Chondrocyte (in vitro differentiated cells): ENCODE measurements around the gene CCNI. TPM values are rescaled to one million over a fixed set of nuclear protein-coding genes. Genes with fewer than 3 reads are reported as not detected.

Source experiments
- DNase-seq: peaks from one replicate; pipeline ENCODE4 v3.0.0; 2021; ENCODE audit warnings: mixed read lengths, low spot score
- H3K27ac Mint-ChIP-seq: one replicate; pipeline ENCODE4 v1.8.0; 2021; ENCODE audit warnings: mild to moderate bottlenecking, moderate library complexity, mixed read lengths; ENCODE audit not compliant: unreplicated experiment
- H3K27me3 Mint-ChIP-seq: 2 replicates; pipeline ENCODE4 v1.8.0; 2021; ENCODE audit warnings: low read depth, mixed read lengths
- H3K36me3 Mint-ChIP-seq: 2 replicates; pipeline ENCODE4 v1.8.0; 2021; ENCODE audit warnings: low read depth, mixed read lengths
- H3K4me1 Mint-ChIP-seq: 2 replicates; pipeline ENCODE4 v1.8.0; 2021; ENCODE audit warnings: low read depth, mild to moderate bottlenecking, mixed read lengths
- H3K4me3 Mint-ChIP-seq: one replicate; pipeline ENCODE4 v1.8.0; 2021; ENCODE audit warnings: mild to moderate bottlenecking, moderate library complexity, mixed read lengths; ENCODE audit not compliant: unreplicated experiment
- H3K9me3 Mint-ChIP-seq: 2 replicates; pipeline ENCODE4 v1.8.0; 2021; ENCODE audit warnings: low read depth, mixed read lengths
- CTCF ChIP-seq: fragments of 200-600 bp; sonication (generic); IDR thresholded peaks from 2 replicates; pipeline ENCODE4 v1.5.0; 2021; ENCODE audit warnings: antibody characterized with exemption, mild to moderate bottlenecking, moderate library complexity
- total RNA-seq: library from RNA; stranded (reverse); gene quantifications from 3 replicates; pipeline ENCODE4 v1.2.1, GENCODE V29; 2021

The CCNI gene
- total RNA-seq, 1 donor from 2014 or later: 220 TPM

GRCh38 chr4:77065382-77065781 is 10.4 kb downstream of the CCNI start:
- Mint-ChIP-seq H3K9me3 (no peaks in the 10 kb centered on the region), H3K4me1 (peaks cover 39% of the 10 kb centered on the region), H3K27ac (no peak overlapping the region), H3K4me3 (no peak overlapping the region), H3K27me3 (no peaks in the 10 kb centered on the region), H3K36me3 (peaks cover 15% of the 10 kb centered on the region)
- DNase-seq: no peak
- no peak for TF ChIP-seq CTCF

DNA sequence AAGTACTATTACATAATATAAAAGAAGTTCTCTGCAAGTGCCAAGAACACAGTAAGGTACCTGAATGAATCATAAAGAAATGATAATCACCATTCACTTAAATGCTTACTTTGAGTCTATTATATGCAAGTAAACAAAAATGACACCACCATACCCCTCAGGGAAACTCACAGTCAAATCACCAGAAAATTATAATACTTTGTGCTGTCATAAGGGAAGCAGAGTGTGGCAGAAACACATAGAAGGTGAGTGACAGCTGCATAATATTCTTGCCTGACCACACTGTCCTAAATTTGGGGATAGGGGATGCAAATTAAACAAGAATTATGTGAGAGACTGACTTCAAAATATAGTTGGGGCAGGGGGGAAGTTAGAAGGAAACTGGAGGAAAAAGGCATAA is 12.9 kb downstream of the CCNI start:
- no peak overlapping the region for H3K4me3 Mint-ChIP-seq
- no peak for DNase-seq
- no peaks in the 10 kb centered on the region for H3K9me3 Mint-ChIP-seq
- peak overlapping the region; percentile 36 for H3K27ac Mint-ChIP-seq
- H3K27me3 Mint-ChIP-seq: no peaks in the 10 kb centered on the region
- peaks cover 34% of the 10 kb centered on the region for H3K4me1 Mint-ChIP-seq
- H3K36me3 Mint-ChIP-seq: peaks cover 18% of the 10 kb centered on the region
- TF ChIP-seq CTCF: no peak

GRCh38 chr4:77052352-77052751 is 23.4 kb downstream of the CCNI start:
- peak; percentile 70 for TF ChIP-seq CTCF
- H3K4me1 Mint-ChIP-seq: peaks cover 72% of the 10 kb centered on the region
- DNase-seq: no peak
- no peak overlapping the region for H3K4me3 Mint-ChIP-seq
- no peaks in the 10 kb centered on the region for H3K9me3 Mint-ChIP-seq
- H3K27ac Mint-ChIP-seq: peak overlapping the region; percentile 93
- H3K36me3 Mint-ChIP-seq: peaks cover 34% of the 10 kb centered on the region
- no peaks in the 10 kb centered on the region for H3K27me3 Mint-ChIP-seq

DNA sequence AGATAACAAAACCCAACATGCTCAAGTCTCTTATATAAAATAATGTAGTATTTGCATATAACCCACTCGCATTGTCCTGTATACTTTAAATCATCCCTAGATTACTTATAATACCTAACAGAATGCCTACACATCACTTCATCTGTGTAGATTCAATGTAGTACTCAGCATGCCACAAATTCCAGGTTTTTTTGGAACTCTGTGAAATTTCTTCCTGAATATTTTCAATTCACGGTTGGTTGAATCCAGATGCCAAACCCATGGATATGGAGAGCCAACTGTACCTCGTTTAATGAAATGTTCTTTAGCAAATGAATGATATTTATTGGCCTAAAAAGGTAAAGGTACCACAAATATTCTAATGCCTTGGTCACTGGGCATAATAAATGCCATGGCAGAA is 24.8 kb downstream of the CCNI start:
- no peak for DNase-seq
- no peak for TF ChIP-seq CTCF
- Mint-ChIP-seq H3K36me3 (peaks cover 34% of the 10 kb centered on the region), H3K9me3 (no peaks in the 10 kb centered on the region), H3K27me3 (no peaks in the 10 kb centered on the region), H3K4me3 (no peak overlapping the region), H3K27ac (peak overlapping the region; percentile 93), H3K4me1 (peaks cover 70% of the 10 kb centered on the region)

DNA sequence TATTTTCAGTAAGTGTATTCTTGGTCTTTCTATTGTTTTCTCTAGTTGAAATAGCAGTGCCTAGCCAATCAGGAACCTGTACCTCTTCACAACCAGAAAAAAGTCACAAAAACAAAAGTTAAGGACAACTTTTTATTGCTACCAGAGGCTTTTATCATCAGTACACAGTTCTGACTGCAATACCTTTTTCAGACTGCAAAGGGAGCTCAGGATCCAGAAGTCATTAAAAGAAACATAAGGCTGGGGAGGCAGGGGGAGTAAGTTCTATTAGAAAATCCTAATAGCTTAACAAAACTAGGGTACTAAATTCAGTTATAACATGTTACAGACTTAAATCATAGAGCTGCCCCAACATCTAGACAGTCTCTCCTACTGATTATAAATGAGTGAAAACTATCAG is 28.8 kb downstream of the CCNI start:
- H3K9me3 Mint-ChIP-seq: no peaks in the 10 kb centered on the region
- no peaks in the 10 kb centered on the region for H3K27me3 Mint-ChIP-seq
- H3K36me3 Mint-ChIP-seq: peaks cover 31% of the 10 kb centered on the region
- no peak overlapping the region for H3K4me3 Mint-ChIP-seq
- peak overlapping the region; percentile 82 for H3K27ac Mint-ChIP-seq
- peak; percentile 73 for TF ChIP-seq CTCF
- peaks cover 69% of the 10 kb centered on the region for H3K4me1 Mint-ChIP-seq
- DNase-seq: no peak
